CD4-positive, alpha-beta T cell (primary cell): ENCODE measurements around the gene NQO2. TPM values are rescaled to one million over a fixed set of nuclear protein-coding genes. Genes with fewer than 3 reads are reported as not detected.

Experiments
- ATAC-seq: fragments of 200-7000 bp; cut with Tn5 transposase; one replicate; pipeline ENCODE4 v1.10.0; 2022; ENCODE audit warnings: mild to moderate bottlenecking; ENCODE audit not compliant: poor library complexity
- CTCF ChIA-PET: fragments of 350-600 bp; sonication (Branson Sonifier 250); formaldehyde crosslinking; loops from one replicate; lab custom pipeline; 2021; ENCODE audit warnings: antibody characterized with exemption, inconsistent platforms; lab: Charles Lee
- POLR2A ChIA-PET: fragments of 350-600 bp; sonication (Branson Sonifier 250); formaldehyde crosslinking; loops from one replicate; lab custom pipeline; 2021; ENCODE audit warnings: antibody characterized with exemption, inconsistent platforms; lab: Charles Lee
- DNase-seq, 14 experiments: peaks; one replicate each; pipeline ENCODE4 v3.0.0-alpha.2; 2013 to 2020; ENCODE audit warnings: mixed read lengths in 2 of 14
- H3K27ac ChIP-seq, 2 donors: one replicate each; pipeline versions ENCODE4 v1.5.1 to v1.7.0; 2013; ENCODE audit warnings: low read length in 2 of 2, low read depth in 1 of 2, mild to moderate bottlenecking in 1 of 2
- H3K27me3 ChIP-seq, 2 experiments: 1 replicate in 1 of 2; 2 replicates in 1 of 2; pipeline versions ENCODE4 v1.6.1 to v1.7.0; 2013; ENCODE audit warnings: low read length in 2 of 2, control low read depth in 1 of 2, mild to moderate bottlenecking in 1 of 2, moderate library complexity in 1 of 2; ENCODE audit not compliant: insufficient read depth in 2 of 2, control insufficient read depth in 1 of 2
- H3K36me3 ChIP-seq: one replicate; pipeline ENCODE4 v1.6.1; 2013; ENCODE audit warnings: low read length, control low read depth; ENCODE audit not compliant: insufficient read depth
- H3K4me1 ChIP-seq: one replicate; pipeline ENCODE4 v1.6.1; 2013; ENCODE audit warnings: low read length, control low read depth; ENCODE audit not compliant: insufficient read depth
- H3K4me3 ChIP-seq: one replicate; pipeline ENCODE4 v1.5.1; 2013; ENCODE audit warnings: mild to moderate bottlenecking, low read length, moderate library complexity
- H3K9me3 ChIP-seq, 2 experiments: 1 replicate in 1 of 2; 2 replicates in 1 of 2; pipeline versions ENCODE4 v1.6.1 to v1.7.0; 2013; ENCODE audit warnings: low read length in 2 of 2, mild to moderate bottlenecking in 2 of 2, control low read depth in 1 of 2, moderate library complexity in 1 of 2; ENCODE audit not compliant: control insufficient read depth in 1 of 2, insufficient read depth in 1 of 2
- H3K27ac Mint-ChIP-seq: one replicate; pipeline ENCODE4 v1.8.0; 2020; ENCODE audit warnings: mixed read lengths
- H3K27me3 Mint-ChIP-seq: one replicate; pipeline ENCODE4 v1.8.0; 2021; ENCODE audit warnings: mixed read lengths
- H3K36me3 Mint-ChIP-seq: one replicate; pipeline ENCODE4 v1.8.0; 2021; ENCODE audit warnings: low read depth, mixed read lengths
- H3K4me1 Mint-ChIP-seq: one replicate; pipeline ENCODE4 v1.8.0; 2021; ENCODE audit warnings: low read depth, mixed read lengths
- H3K4me3 Mint-ChIP-seq: one replicate; pipeline ENCODE4 v1.8.0; 2020; ENCODE audit warnings: mild to moderate bottlenecking, mixed read lengths
- H3K9me3 Mint-ChIP-seq: one replicate; pipeline ENCODE4 v1.8.0; 2020; ENCODE audit warnings: mixed read lengths
- intact Hi-C, 2 experiments: fragments of 100-400 bp; cut with DNase I in 1 of 2; cut with micrococcal nuclease in 1 of 2; formaldehyde crosslinking; loops; one replicate each; pipeline versions ENCODE4 v1.15.1 to v1.9.0; 2023 to 2025; cut with DNase I, micrococcal nuclease
- total RNA-seq, 174 experiments: library from RNA in 2 of 174; stranded (reverse) in 2 of 174; gene quantifications; one replicate each; pipeline ENCODE4 v1.2.3 and lab custom pipeline; 2021 to 2026
- TF ChIP-seq, protein P1 (sequence below): fragments of 200-600 bp; IDR thresholded peaks from one replicate; pipeline ENCODE4 v1.8.0; 2022; ENCODE audit warnings: antibody characterized with exemption, mild to moderate bottlenecking

Gene NQO2
- total RNA-seq, 2 experiments from 2014 or later = 6.7 to 7.7 TPM

DNA sequence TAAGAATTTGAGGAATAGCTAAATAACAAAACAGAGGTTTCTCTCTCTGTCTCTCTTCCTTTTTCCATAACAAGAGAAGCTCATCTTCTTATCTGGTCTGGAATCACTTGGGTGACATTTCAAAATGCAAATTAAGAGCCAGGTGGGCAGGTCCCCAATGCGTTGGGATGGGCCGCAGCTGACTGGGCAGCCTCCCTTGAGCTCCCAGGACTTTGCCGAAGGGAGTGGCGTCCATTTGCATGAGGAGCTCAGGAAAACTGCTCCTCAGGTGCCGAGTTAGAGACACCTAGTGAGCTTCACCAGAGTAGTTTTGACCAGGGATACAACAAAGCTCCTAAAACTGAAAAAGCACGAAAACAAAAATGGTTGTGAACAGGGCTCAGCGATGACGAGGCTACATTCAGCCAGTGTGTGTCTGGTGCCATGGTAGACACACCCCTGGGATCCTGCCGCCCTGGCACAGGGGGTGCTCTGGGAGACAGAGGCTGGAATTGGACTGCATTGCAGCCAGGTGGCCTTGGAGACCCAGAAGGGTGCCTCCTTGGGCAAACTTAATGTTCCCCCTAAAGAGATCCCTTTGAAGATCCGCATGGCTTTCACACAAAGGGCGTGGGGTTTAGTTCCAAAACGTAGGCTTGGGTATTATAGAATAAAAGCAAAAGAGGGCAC lies 14.8 kb upstream of the NQO2 start:
- H3K4me3 Mint-ChIP-seq = no peak overlapping the region

DNA sequence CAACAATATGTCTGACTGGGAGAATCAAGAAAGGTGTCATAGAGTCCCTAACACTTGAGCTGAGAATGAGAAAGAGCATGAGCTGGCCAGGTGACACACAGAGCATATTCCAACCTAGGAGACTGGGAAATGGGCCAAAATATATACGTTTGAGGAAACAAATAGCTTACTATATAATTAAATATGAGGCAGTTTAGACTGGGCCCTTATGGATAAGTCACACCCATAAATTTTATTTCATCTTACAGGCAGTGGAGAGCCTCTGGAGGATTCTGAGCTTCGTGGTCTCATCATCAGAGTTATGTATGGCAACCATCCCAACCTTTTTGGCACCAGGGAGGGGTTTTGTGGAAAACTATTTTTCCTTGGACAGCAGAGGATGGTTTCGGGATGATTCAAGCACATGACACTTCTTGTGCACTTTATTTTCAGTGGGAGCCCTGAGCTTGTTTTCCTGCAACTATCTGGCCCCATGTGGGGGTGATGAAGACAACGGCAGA lies 12.9 kb upstream of the NQO2 start:
- CTCF ChIA-PET = interaction anchor here (2.9 kb wide), 1 partner anchor 34 kb away, joined by 9 read pairs; no protein-coding TSS in a partner anchor
- H3K9me3 ChIP-seq = no peaks in the 10 kb centered on the region
- TF ChIP-seq, protein P1, sequence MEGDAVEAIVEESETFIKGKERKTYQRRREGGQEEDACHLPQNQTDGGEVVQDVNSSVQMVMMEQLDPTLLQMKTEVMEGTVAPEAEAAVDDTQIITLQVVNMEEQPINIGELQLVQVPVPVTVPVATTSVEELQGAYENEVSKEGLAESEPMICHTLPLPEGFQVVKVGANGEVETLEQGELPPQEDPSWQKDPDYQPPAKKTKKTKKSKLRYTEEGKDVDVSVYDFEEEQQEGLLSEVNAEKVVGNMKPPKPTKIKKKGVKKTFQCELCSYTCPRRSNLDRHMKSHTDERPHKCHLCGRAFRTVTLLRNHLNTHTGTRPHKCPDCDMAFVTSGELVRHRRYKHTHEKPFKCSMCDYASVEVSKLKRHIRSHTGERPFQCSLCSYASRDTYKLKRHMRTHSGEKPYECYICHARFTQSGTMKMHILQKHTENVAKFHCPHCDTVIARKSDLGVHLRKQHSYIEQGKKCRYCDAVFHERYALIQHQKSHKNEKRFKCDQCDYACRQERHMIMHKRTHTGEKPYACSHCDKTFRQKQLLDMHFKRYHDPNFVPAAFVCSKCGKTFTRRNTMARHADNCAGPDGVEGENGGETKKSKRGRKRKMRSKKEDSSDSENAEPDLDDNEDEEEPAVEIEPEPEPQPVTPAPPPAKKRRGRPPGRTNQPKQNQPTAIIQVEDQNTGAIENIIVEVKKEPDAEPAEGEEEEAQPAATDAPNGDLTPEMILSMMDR = no peak
- no peaks in the 10 kb centered on the region for H3K36me3 ChIP-seq
- Mint-ChIP-seq H3K27me3 (no peaks in the 10 kb centered on the region), H3K4me3 (peak overlapping the region; percentile 95), H3K9me3 (no peaks in the 10 kb centered on the region), H3K4me1 (peaks cover 28% of the 10 kb centered on the region), H3K36me3 (peaks cover 26% of the 10 kb centered on the region), H3K27ac (peak overlapping the region; percentile 92)
- DNase-seq (no peak), ATAC-seq (no peak)
- no peak overlapping the region for H3K4me3 ChIP-seq
- peaks cover 32% of the 10 kb centered on the region for H3K4me1 ChIP-seq
- intact Hi-C loops = loop anchor here in 1 of 2 experiments (1.0 to 5.0 kb wide), 5 partner anchors 13 to 189 kb away; partner anchors contain the start of genes SERPINB1 and TUBB2A
- no peaks in the 10 kb centered on the region for H3K27me3 ChIP-seq
- POLR2A ChIA-PET = interaction anchor here (6.2 kb wide), 1 partner anchor 44 kb away, joined by 168 read pairs; no protein-coding TSS in a partner anchor
- H3K27ac ChIP-seq = no peak overlapping the region

More for the DNA sequence above, 14.8 kb upstream of the NQO2 start:
- H3K4me1 ChIP-seq = peaks cover 18% of the 10 kb centered on the region
- ChIA-PET CTCF (no interaction called here), POLR2A (no interaction called here)
- intact Hi-C loops = loop anchor here in 1 of 2 experiments (5.0 kb wide), 4 partner anchors 33 to 188 kb away; partner anchors contain the start of genes SERPINB1 and TUBB2A
- ATAC-seq (no peak), DNase-seq (no peak)
- H3K27me3 ChIP-seq = no peaks in the 10 kb centered on the region
- H3K27ac Mint-ChIP-seq = no peak overlapping the region
- no peak overlapping the region for H3K4me3 ChIP-seq
- peaks cover 13% of the 10 kb centered on the region for H3K36me3 Mint-ChIP-seq
- no peak overlapping the region for H3K27ac ChIP-seq
- TF ChIP-seq, protein P1 = no peak
- peaks cover 15% of the 10 kb centered on the region for H3K4me1 Mint-ChIP-seq
- H3K9me3 Mint-ChIP-seq = no peaks in the 10 kb centered on the region
- H3K27me3 Mint-ChIP-seq = peaks cover 15% of the 10 kb centered on the region
- H3K36me3 ChIP-seq = no peaks in the 10 kb centered on the region
- H3K9me3 ChIP-seq = no peaks in the 10 kb centered on the region

DNA sequence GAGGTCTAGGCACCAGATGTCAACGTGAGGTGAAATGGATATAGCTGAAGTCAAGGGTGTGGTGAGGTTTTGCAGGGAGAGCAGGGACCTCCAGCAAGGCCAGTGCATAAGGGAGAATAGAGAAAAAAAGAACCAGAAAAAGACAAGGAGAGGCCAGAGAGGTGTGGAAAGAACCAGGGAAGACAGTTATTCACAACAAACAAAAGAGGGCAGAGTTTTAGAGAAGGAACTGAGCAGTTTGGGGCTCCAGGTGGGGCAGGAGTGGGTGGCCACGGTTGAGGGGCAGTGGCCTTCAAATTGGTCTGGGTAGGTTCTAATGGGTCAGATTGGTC lies 11.6 kb upstream of the NQO2 start:
- Mint-ChIP-seq H3K4me3 (peak overlapping the region; percentile 95), H3K36me3 (peaks cover 26% of the 10 kb centered on the region), H3K27me3 (no peaks in the 10 kb centered on the region), H3K4me1 (peaks cover 28% of the 10 kb centered on the region), H3K9me3 (no peaks in the 10 kb centered on the region), H3K27ac (peak overlapping the region; percentile 92)
- POLR2A ChIA-PET = interaction anchor here (1.1 to 6.2 kb wide), 16 partner anchors 11 to 220 kb away, joined by 3 to 168 read pairs (median 28); partner anchors contain the start of genes NQO2, RIPK1, SERPINB1 and SERPINB6
- Histone ChIP-seq H3K9me3 (no peaks in the 10 kb centered on the region), H3K27me3 (no peaks in the 10 kb centered on the region), H3K27ac (peak overlapping the region; percentile 78 to 92), H3K4me1 (peaks cover 32% of the 10 kb centered on the region), H3K4me3 (peak overlapping the region; percentile 98), H3K36me3 (no peaks in the 10 kb centered on the region)
- ATAC-seq = no peak
- CTCF ChIA-PET = interaction anchor here (0.9 to 2.9 kb wide), 8 partner anchors 16 to 264 kb away, joined by 3 to 12 read pairs (median 6); partner anchors contain the start of genes RIPK1, SERPINB1 and SERPINB6
- DNase-seq = no peak
- intact Hi-C loops = loop anchor here (2.0 to 5.0 kb wide), 10 partner anchors 15 to 223 kb away; partner anchors contain the start of genes SERPINB1 (in 1 of the 2), TUBB2A (in 1 of the 2) and WRNIP1 (in 1 of the 2)
- TF ChIP-seq, protein P1 = no peak
